Neural cell (in vitro differentiated cells): ENCODE measurements around the gene BPI.

Source experiments
- EP300 ChIP-seq: fragments of 450-650 bp; conservative IDR thresholded peaks from 2 replicates; pipeline ENCODE4 v1.6.1; 2014; ENCODE audit warnings: antibody characterized with exemption, mild to moderate bottlenecking, moderate library complexity; ENCODE audit not compliant: poor library complexity, severe bottlenecking
- EZH2 ChIP-seq: fragments of 200-600, 300-800 bp; shearing (Covaris generic), sonication (generic); IDR thresholded peaks from 2 replicates; pipeline ENCODE4 v1.6.1; 2014; ENCODE audit warnings: antibody characterized with exemption, low read length, borderline replicate concordance, mild to moderate bottlenecking; ENCODE audit not compliant: insufficient read depth, poor library complexity, severe bottlenecking
- MXI1 ChIP-seq: fragments of 450-650 bp; conservative IDR thresholded peaks from 2 replicates; pipeline ENCODE4 v1.6.1; 2014; ENCODE audit warnings: antibody characterized with exemption, mild to moderate bottlenecking; ENCODE audit not compliant: poor library complexity, severe bottlenecking
- POLR2AphosphoS5 ChIP-seq: IDR thresholded peaks from 2 replicates; pipeline ENCODE4 v1.6.1; 2012
- RAD21 ChIP-seq: fragments of 450-650 bp; conservative IDR thresholded peaks from 2 replicates; pipeline ENCODE4 v1.6.1; 2014; ENCODE audit warnings: antibody characterized with exemption, mild to moderate bottlenecking, moderate library complexity
- SMC3 ChIP-seq: fragments of 450-650 bp; conservative IDR thresholded peaks from 2 replicates; pipeline ENCODE4 v1.6.1; 2014; ENCODE audit warnings: antibody characterized with exemption, mild to moderate bottlenecking, moderate library complexity; ENCODE audit not compliant: poor library complexity
- TAF1 ChIP-seq: IDR thresholded peaks from 2 replicates; pipeline ENCODE4 v1.6.1; 2012; ENCODE audit warnings: low read depth
- TF ChIP-seq, protein P1 (sequence below): fragments of 450-650 bp; IDR thresholded peaks from 2 replicates; pipeline ENCODE4 v1.5.1; 2014; ENCODE audit warnings: antibody characterized with exemption, mild to moderate bottlenecking, moderate library complexity; ENCODE audit not compliant: poor library complexity, severe bottlenecking
- TF ChIP-seq, protein P2 (sequence below): IDR thresholded peaks from 2 replicates; pipeline ENCODE4 v1.6.1; 2012; ENCODE audit warnings: borderline replicate concordance

DNA sequence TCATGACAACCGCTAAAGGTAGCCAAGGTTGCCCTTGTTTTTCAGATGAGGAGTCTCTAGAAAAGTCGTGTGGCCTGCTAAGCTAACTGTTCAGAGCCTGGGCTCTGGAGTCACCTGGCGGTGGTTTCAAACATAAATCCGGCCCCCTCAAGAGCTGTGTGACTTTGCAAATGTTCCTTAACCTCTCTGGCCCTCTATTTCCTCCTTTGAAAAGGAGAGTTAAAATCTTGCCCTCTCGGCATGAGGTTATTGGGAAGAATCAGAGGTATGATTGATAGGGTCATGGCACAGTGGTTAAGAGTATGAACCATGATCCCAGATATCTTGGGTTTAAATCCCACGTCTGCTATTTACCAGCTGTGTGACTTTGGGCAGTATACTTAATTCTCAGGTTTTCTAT is 36.7 kb downstream of the BPI start:
- no peak for TF ChIP-seq TAF1
- TF ChIP-seq POLR2AphosphoS5, result no peak
- TF ChIP-seq EZH2, result no peak
- TF ChIP-seq, protein P1, sequence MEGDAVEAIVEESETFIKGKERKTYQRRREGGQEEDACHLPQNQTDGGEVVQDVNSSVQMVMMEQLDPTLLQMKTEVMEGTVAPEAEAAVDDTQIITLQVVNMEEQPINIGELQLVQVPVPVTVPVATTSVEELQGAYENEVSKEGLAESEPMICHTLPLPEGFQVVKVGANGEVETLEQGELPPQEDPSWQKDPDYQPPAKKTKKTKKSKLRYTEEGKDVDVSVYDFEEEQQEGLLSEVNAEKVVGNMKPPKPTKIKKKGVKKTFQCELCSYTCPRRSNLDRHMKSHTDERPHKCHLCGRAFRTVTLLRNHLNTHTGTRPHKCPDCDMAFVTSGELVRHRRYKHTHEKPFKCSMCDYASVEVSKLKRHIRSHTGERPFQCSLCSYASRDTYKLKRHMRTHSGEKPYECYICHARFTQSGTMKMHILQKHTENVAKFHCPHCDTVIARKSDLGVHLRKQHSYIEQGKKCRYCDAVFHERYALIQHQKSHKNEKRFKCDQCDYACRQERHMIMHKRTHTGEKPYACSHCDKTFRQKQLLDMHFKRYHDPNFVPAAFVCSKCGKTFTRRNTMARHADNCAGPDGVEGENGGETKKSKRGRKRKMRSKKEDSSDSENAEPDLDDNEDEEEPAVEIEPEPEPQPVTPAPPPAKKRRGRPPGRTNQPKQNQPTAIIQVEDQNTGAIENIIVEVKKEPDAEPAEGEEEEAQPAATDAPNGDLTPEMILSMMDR, result no peak
- TF ChIP-seq SMC3, result no peak
- no peak for TF ChIP-seq EP300
- TF ChIP-seq, protein P2, sequence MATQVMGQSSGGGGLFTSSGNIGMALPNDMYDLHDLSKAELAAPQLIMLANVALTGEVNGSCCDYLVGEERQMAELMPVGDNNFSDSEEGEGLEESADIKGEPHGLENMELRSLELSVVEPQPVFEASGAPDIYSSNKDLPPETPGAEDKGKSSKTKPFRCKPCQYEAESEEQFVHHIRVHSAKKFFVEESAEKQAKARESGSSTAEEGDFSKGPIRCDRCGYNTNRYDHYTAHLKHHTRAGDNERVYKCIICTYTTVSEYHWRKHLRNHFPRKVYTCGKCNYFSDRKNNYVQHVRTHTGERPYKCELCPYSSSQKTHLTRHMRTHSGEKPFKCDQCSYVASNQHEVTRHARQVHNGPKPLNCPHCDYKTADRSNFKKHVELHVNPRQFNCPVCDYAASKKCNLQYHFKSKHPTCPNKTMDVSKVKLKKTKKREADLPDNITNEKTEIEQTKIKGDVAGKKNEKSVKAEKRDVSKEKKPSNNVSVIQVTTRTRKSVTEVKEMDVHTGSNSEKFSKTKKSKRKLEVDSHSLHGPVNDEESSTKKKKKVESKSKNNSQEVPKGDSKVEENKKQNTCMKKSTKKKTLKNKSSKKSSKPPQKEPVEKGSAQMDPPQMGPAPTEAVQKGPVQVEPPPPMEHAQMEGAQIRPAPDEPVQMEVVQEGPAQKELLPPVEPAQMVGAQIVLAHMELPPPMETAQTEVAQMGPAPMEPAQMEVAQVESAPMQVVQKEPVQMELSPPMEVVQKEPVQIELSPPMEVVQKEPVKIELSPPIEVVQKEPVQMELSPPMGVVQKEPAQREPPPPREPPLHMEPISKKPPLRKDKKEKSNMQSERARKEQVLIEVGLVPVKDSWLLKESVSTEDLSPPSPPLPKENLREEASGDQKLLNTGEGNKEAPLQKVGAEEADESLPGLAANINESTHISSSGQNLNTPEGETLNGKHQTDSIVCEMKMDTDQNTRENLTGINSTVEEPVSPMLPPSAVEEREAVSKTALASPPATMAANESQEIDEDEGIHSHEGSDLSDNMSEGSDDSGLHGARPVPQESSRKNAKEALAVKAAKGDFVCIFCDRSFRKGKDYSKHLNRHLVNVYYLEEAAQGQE, result no peak
- no peak for TF ChIP-seq MXI1
- TF ChIP-seq RAD21, result no peak
